Activated CD4-positive, alpha-beta T cell treated with anti-CD3 and anti-CD28 coated beads, Interleukin-2, amount 10 ng/mL, durations not matched to agents 7 days and 5 days (primary cell): Measurements from ENCODE around the gene LARGE1. TPM values are rescaled to one million over a fixed set of nuclear protein-coding genes. Genes with fewer than 3 reads are reported as not detected.

ENCODE experiments used
- CTCF ChIA-PET: fragments of 350-600 bp; sonication (Branson Sonifier 250); formaldehyde crosslinking; loops from one replicate; lab custom pipeline; 2021; ENCODE audit warnings: antibody characterized with exemption; lab: Charles Lee
- POLR2A ChIA-PET: fragments of 350-600 bp; sonication (Branson Sonifier 250); formaldehyde crosslinking; loops from one replicate; lab custom pipeline; 2021; ENCODE audit warnings: antibody characterized with exemption; lab: Charles Lee
- DNase-seq: peaks from one replicate; pipeline ENCODE4 v3.0.0-alpha.2; 2020
- H3K27ac Mint-ChIP-seq: one replicate; pipeline ENCODE4 v1.8.0; 2021; ENCODE audit warnings: mild to moderate bottlenecking, moderate library complexity, mixed read lengths
- H3K27me3 Mint-ChIP-seq: one replicate; pipeline ENCODE4 v1.8.0; 2021; ENCODE audit warnings: mixed read lengths
- H3K36me3 Mint-ChIP-seq: one replicate; pipeline ENCODE4 v1.8.0; 2021; ENCODE audit warnings: low read depth, mixed read lengths
- H3K4me1 Mint-ChIP-seq: one replicate; pipeline ENCODE4 v1.8.0; 2021; ENCODE audit warnings: mixed read lengths
- H3K4me3 Mint-ChIP-seq: one replicate; pipeline ENCODE4 v1.8.0; 2021; ENCODE audit warnings: mild to moderate bottlenecking, moderate library complexity, mixed read lengths
- H3K9me3 Mint-ChIP-seq: one replicate; pipeline ENCODE4 v1.8.0; 2021; ENCODE audit warnings: mixed read lengths
- total RNA-seq, 2 experiments: library from RNA; stranded (reverse); gene quantifications; one replicate each; pipeline ENCODE4 v1.2.3, GENCODE V29; 2021

The LARGE1 gene
- total RNA-seq, 2 experiments from 2014 or later, result 0.21 to 0.40 TPM

DNA sequence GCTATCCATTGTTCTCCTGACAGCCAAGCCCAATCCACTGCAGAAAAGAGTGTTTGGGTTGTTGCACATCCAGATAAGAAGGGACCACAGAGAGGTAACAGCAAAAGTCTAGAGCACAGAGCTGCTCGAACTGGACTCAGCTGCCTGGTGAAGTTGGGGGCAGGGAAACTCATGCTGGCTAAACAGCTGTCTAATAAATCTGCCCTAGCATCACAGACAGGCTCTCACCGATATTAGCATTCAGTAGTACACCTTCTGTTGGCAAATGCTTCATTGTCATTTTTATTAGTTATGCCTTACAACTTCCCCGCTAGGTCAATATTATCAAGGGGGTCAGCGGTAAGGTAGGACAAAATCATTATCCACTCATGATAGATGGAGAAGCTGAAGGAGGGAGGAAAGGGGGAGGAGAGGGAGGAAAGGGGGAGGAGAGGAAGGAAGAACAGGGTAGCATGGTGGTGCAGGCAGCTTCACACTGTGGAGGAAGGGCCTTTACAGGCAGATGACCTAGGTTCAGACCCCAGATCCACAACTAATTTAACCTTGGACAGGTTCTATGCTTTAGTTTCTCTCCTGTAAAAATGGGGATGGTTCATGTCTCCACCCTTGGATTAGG lies 102.7 kb downstream of the LARGE1 start:
- Mint-ChIP-seq H3K27me3 (no peaks in the 10 kb centered on the region), H3K4me1 (no peaks in the 10 kb centered on the region), H3K9me3 (peaks cover 20% of the 10 kb centered on the region), H3K27ac (no peak overlapping the region), H3K36me3 (no peaks in the 10 kb centered on the region), H3K4me3 (no peak overlapping the region)
- CTCF ChIA-PET, result no interaction called here
- POLR2A ChIA-PET, result no interaction called here
- DNase-seq, result no peak

DNA sequence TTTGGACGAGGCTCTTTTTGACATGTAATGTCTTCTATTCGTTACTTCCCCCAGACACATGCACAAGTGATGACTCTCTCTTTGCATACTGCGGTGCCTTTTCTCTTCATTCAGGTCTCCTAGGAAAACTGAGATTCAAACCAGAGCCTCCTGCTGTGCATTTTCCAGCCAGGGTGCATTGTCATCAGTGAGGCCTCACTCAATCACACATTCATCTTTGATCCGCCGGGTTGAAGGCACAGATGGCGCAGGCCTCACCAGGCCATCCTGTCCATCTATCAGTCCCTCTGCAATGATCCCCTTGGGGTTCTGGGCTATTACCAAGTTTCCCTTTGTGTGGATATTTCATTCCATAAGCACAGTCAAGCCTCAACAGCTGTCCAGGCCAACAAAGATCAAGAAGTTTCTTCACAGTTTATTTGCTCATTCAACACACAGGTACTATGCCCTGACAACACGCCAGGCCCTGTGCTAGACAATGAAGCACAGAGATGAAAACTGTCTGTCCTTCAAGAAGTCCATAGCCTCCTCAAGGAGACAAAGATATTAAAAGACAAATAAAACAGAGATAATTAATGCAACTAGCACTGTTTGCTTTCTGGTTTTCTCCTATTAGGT lies 107.8 kb downstream of the LARGE1 start:
- Mint-ChIP-seq H3K4me3 (no peak overlapping the region), H3K27me3 (no peaks in the 10 kb centered on the region), H3K4me1 (no peaks in the 10 kb centered on the region), H3K36me3 (no peaks in the 10 kb centered on the region), H3K27ac (no peak overlapping the region), H3K9me3 (peaks cover 8% of the 10 kb centered on the region)
- CTCF ChIA-PET, result no interaction called here
- no peak for DNase-seq
- POLR2A ChIA-PET, result no interaction called here

DNA sequence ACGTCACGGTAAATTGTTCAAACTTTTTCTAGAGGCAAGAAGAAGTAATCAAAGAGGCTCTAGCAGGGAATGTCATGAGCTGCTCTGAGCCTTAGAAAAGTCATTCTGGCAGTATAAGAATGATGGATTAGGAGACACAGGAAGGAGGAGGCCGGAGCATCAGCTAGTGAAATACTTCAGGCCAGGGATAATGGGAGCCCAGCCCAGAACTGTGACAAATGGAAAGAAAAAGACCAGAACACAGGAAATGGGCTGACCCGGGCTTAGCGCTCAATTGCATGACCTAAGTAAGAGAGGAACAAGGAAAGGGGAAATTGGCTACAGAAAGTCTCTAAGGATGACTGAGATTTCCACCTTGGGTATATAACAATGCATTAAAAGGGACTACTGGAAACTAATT lies 108.6 kb downstream of the LARGE1 start:
- H3K4me1 Mint-ChIP-seq, result no peaks in the 10 kb centered on the region
- no peak for DNase-seq
- CTCF ChIA-PET, result interaction anchor here (0.5 to 0.6 kb wide), 2 partner anchors 17 to 1348 kb away, joined by 3 read pairs; no protein-coding TSS in a partner anchor
- no peak overlapping the region for H3K4me3 Mint-ChIP-seq
- peaks cover 5% of the 10 kb centered on the region for H3K9me3 Mint-ChIP-seq
- no peaks in the 10 kb centered on the region for H3K27me3 Mint-ChIP-seq
- H3K27ac Mint-ChIP-seq, result no peak overlapping the region
- no peaks in the 10 kb centered on the region for H3K36me3 Mint-ChIP-seq
- POLR2A ChIA-PET, result no interaction called here

DNA sequence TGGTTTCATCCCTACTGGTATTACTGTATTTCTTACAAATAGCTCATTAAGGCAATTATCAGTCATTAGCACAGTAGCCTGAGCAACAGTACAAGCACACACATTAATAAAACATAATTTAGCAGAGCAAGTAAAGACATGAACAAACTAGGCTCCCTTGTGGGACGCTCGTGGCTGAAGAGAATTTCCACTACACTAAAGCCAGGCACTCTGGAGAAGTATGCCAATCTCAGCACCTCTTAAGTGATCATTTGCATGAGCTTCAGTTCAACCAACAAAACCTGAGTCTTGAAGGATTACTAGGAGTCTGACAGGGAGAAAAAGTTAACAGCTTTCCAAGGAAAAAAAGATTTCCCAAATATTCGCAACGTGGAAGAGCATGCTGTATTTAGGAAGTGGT lies 109.1 kb downstream of the LARGE1 start:
- no peak overlapping the region for H3K4me3 Mint-ChIP-seq
- H3K27ac Mint-ChIP-seq, result no peak overlapping the region
- H3K27me3 Mint-ChIP-seq, result no peaks in the 10 kb centered on the region
- no peaks in the 10 kb centered on the region for H3K36me3 Mint-ChIP-seq
- peaks cover 5% of the 10 kb centered on the region for H3K9me3 Mint-ChIP-seq
- POLR2A ChIA-PET, result no interaction called here
- no peak for DNase-seq
- CTCF ChIA-PET, result interaction anchor here (0.5 to 1.2 kb wide), 3 partner anchors 18 to 1349 kb away, joined by 3 to 5 read pairs (median 3); no protein-coding TSS in a partner anchor
- no peaks in the 10 kb centered on the region for H3K4me1 Mint-ChIP-seq

- Mint-ChIP-seq H3K27me3 (no peaks in the 10 kb centered on the region), H3K4me1 (no peaks in the 10 kb centered on the region), H3K27ac (no peak overlapping the region), H3K4me3 (no peak overlapping the region), H3K9me3 (peaks cover 18% of the 10 kb centered on the region), H3K36me3 (no peaks in the 10 kb centered on the region)
- DNase-seq, result no peak
- ChIA-PET POLR2A (interaction anchor here (0.6 kb wide), 1 partner anchor 772 kb away, joined by 3 read pairs; no protein-coding TSS in a partner anchor), CTCF (no interaction called here)
Observed at GRCh38 chr22:33807470-33807869, 112.8 kb downstream of the LARGE1 start.

DNA sequence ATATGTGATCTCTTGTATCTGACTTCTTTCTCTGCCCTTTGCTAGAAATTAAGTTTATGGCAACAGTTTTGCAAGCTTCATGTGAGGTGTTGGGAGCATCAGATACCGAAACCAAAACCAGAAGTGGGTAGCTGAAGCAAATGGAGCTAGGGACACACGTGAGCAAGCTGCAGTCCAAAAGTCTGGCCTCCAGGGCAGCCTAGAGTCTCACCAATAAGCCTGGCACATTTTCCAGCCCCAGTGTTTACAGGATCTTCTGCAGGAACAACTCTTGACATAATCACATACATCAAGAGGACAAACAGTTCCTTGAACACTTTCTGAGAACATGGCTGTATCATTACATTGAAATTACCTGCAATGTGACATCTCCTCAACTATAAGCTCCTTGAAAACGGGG lies 114.1 kb downstream of the LARGE1 start:
- H3K9me3 Mint-ChIP-seq, result peaks cover 18% of the 10 kb centered on the region
- ChIA-PET CTCF (no interaction called here), POLR2A (no interaction called here)
- no peaks in the 10 kb centered on the region for H3K4me1 Mint-ChIP-seq
- H3K27ac Mint-ChIP-seq, result no peak overlapping the region
- no peaks in the 10 kb centered on the region for H3K27me3 Mint-ChIP-seq
- H3K4me3 Mint-ChIP-seq, result no peak overlapping the region
- no peaks in the 10 kb centered on the region for H3K36me3 Mint-ChIP-seq
- DNase-seq, result no peak

DNA sequence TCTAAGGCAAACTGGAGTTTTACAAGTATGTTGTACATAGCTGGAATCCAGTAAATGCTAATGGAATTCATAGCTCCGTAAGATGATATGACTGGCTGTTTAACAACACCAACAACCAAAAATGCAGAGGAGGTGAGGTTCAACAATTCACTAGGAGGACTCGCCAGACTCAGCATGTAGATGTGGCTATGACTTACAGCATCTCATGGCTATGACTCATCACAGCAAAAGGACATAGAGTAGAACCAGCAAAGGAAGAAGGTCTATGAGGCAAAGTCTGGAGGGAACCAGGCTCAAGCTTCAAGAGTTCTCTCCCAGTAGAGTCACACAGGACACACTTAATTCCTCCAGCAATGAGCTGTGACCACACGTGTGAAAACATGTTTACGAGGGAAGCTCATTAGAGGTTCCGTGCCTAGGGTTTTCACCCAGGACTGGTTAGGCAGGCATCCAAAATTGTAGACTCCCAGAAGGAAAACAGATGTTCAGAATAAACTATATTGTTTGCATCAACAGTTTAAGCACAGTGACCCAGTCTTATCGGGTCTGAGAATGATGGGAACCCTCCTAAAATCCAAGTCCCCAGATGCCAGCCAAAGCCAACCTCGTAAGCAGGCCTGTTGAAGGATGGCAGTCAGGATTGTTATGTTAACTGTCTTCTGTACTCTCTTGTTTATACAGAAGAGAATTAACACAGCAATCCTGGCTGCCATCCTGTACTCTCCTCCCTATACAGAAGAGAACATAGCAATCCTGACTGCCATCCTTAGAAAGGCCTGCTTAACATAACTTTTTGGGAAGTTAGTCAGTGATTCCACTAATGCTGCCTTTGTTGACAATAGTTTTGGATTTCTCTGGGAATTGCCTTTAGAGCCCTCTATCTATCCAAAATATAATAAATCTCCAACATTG lies 116.6 kb downstream of the LARGE1 start:
- POLR2A ChIA-PET, result no interaction called here
- Mint-ChIP-seq H3K36me3 (no peaks in the 10 kb centered on the region), H3K27ac (no peak overlapping the region)

GRCh38 chr22:33798401-33798800 lies 121.9 kb downstream of the LARGE1 start:
- Mint-ChIP-seq H3K27me3 (no peaks in the 10 kb centered on the region), H3K36me3 (no peaks in the 10 kb centered on the region), H3K27ac (no peak overlapping the region), H3K4me1 (no peaks in the 10 kb centered on the region), H3K9me3 (peaks cover 26% of the 10 kb centered on the region), H3K4me3 (no peak overlapping the region)
- DNase-seq, result no peak
- CTCF ChIA-PET, result no interaction called here
- POLR2A ChIA-PET, result no interaction called here

More for the DNA sequence above, 116.6 kb downstream of the LARGE1 start:
- Mint-ChIP-seq H3K27me3 (no peaks in the 10 kb centered on the region), H3K4me3 (no peak overlapping the region), H3K9me3 (peaks cover 20% of the 10 kb centered on the region), H3K4me1 (no peaks in the 10 kb centered on the region)
- no peak for DNase-seq
- CTCF ChIA-PET, result no interaction called here

DNA sequence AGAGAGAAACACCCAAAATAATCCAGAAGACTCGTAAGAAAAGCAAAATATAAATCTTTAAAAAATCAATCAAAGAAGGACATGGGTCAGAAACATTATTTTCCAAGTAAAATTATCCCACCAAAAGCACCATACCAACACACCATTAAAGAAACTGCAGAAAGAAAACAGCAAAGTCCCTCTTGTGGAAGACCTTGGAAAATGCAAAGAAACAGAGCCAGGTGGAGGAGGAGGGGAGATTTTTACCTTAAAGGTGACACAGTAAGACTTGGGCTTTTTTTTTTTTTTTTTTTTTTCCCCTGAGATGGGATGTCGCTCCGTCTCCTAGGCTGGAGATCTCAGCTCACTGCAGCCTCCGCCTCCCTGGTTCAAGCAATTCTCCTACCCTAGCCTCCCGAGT lies 123.8 kb downstream of the LARGE1 start:
- no peak overlapping the region for H3K4me3 Mint-ChIP-seq
- peaks cover 26% of the 10 kb centered on the region for H3K9me3 Mint-ChIP-seq
- no peak for DNase-seq
- POLR2A ChIA-PET, result no interaction called here
- H3K27me3 Mint-ChIP-seq, result no peaks in the 10 kb centered on the region
- CTCF ChIA-PET, result no interaction called here
- no peak overlapping the region for H3K27ac Mint-ChIP-seq
- H3K4me1 Mint-ChIP-seq, result no peaks in the 10 kb centered on the region
- H3K36me3 Mint-ChIP-seq, result no peaks in the 10 kb centered on the region

DNA sequence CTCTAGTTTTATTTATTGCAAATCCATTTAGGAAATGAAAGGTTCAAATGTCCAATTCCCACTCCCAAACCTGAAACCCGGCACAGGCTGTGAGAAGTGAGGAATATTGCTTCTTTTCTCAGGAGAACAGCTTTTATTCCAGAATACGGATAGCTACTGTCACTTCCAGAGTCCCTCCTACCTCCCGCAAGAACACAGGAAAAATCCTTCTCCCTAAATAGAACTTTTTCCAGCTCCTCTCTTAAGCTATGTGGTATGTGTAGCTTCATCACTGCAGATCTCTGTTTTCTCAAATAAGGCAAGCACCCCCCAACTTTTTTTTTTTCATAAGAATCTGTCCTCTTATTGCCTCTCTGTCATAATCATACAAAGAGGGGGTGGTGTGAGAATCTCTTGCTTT lies 126.8 kb downstream of the LARGE1 start:
- H3K27ac Mint-ChIP-seq, result no peak overlapping the region
- no peaks in the 10 kb centered on the region for H3K27me3 Mint-ChIP-seq
- no peaks in the 10 kb centered on the region for H3K36me3 Mint-ChIP-seq
- ChIA-PET POLR2A (no interaction called here), CTCF (no interaction called here)
- no peak overlapping the region for H3K4me3 Mint-ChIP-seq
- peaks cover 23% of the 10 kb centered on the region for H3K9me3 Mint-ChIP-seq
- DNase-seq, result no peak
- H3K4me1 Mint-ChIP-seq, result no peaks in the 10 kb centered on the region

GRCh38 chr22:33792832-33793231 lies 127.4 kb downstream of the LARGE1 start:
- H3K9me3 Mint-ChIP-seq, result peaks cover 24% of the 10 kb centered on the region
- H3K4me1 Mint-ChIP-seq, result no peaks in the 10 kb centered on the region
- CTCF ChIA-PET, result no interaction called here
- no peaks in the 10 kb centered on the region for H3K27me3 Mint-ChIP-seq
- no peak overlapping the region for H3K27ac Mint-ChIP-seq
- no peak overlapping the region for H3K4me3 Mint-ChIP-seq
- POLR2A ChIA-PET, result no interaction called here
- no peak for DNase-seq
- H3K36me3 Mint-ChIP-seq, result no peaks in the 10 kb centered on the region

DNA sequence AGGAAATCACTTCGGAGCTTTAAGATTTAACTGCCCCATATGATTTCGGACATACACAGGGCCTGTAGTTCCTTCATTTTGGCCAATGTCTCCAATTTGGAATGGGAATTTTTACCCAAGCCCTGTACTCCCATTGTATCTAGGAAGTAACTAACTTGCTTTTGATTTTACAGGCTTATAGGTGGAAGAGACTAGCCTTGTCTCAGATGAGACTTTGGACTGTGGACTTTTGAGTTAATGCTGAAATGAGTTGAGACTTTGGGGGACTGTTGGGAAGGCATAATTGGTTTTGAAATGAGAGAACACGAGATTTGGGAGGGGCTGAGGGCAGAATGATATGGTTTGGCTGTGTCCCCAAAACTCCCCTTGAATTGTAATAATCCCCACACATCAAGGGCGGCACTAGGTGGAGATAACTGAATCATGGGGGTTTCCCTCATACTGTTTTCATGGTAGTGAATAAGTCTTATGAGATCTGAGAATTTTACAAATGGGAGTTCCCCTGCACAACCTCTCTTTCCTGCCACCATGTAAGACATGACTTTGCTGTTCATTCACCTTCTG lies 130.5 kb downstream of the LARGE1 start:
- Mint-ChIP-seq H3K27ac (no peak overlapping the region), H3K4me1 (no peaks in the 10 kb centered on the region), H3K4me3 (no peak overlapping the region), H3K27me3 (no peaks in the 10 kb centered on the region), H3K9me3 (peaks cover 23% of the 10 kb centered on the region), H3K36me3 (no peaks in the 10 kb centered on the region)
- ChIA-PET CTCF (no interaction called here), POLR2A (no interaction called here)
- no peak for DNase-seq

GRCh38 chr22:33788927-33789326 lies 131.3 kb downstream of the LARGE1 start:
- H3K27me3 Mint-ChIP-seq, result no peaks in the 10 kb centered on the region
- no peak for DNase-seq
- H3K4me3 Mint-ChIP-seq, result no peak overlapping the region
- peaks cover 23% of the 10 kb centered on the region for H3K9me3 Mint-ChIP-seq
- no peak overlapping the region for H3K27ac Mint-ChIP-seq
- POLR2A ChIA-PET, result no interaction called here
- H3K4me1 Mint-ChIP-seq, result no peaks in the 10 kb centered on the region
- H3K36me3 Mint-ChIP-seq, result no peaks in the 10 kb centered on the region
- CTCF ChIA-PET, result no interaction called here
